Stimulated activated naive CD4-positive, alpha-beta T cell treated with Interleukin-2 at 50 U/mL for 16 hours (primary cell): ENCODE measurements around the gene TOLLIP.
"Not testable (repeated sequence)": the region's sequence is repeated elsewhere in the genome, so short reads cannot be mapped to it uniquely, and the experiment has no call there.

Source experiments
- DNase-seq: peaks from one replicate; lab custom pipeline; 2025; lab: John Stamatoyannopoulos, UW

Gene TOLLIP

DNA sequence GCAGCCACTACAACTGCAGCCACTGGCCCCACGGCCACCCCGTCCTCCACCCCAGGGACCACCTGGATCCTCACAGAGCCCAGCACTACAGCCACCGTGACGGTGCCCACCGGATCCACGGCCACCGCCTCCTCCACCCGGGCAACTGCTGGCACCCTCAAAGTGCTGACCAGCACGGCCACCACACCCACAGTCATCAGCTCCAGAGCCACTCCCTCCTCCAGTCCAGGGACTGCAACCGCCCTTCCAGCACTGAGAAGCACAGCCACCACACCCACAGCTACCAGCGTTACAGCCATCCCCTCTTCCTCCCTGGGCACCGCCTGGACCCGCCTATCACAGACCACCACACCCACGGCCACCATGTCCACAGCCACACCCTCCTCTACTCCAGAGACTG is 63.1 kb downstream of the TOLLIP start:
- not testable (repeated sequence) for DNase-seq

DNA sequence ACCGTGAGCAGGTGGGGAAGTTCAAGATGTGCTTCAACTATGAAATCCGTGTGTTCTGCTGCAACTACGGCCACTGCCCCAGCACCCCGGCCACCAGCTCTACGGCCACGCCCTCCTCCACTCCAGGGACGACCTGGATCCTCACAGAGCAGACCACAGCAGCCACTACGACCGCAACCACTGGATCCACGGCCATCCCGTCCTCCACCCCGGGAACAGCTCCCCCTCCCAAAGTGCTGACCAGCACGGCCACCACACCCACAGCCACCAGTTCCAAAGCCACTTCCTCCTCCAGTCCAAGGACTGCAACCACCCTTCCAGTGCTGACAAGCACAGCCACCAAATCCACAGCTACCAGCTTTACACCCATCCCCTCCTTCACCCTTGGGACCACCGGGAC is 63.7 kb downstream of the TOLLIP start:
- not testable (repeated sequence) for DNase-seq

DNA sequence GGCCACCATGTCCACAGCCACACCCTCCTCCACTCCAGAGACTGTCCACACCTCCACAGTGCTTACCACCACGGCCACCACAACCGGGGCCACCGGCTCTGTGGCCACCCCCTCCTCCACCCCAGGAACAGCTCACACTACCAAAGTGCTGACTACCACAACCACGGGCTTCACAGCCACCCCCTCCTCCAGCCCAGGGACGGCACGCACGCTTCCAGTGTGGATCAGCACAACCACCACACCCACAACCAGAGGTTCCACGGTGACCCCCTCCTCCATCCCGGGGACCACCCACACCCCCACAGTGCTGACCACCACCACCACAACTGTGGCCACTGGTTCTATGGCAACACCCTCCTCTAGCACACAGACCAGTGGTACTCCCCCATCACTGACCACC is 64.9 kb downstream of the TOLLIP start:
- not testable (repeated sequence) for DNase-seq

DNA sequence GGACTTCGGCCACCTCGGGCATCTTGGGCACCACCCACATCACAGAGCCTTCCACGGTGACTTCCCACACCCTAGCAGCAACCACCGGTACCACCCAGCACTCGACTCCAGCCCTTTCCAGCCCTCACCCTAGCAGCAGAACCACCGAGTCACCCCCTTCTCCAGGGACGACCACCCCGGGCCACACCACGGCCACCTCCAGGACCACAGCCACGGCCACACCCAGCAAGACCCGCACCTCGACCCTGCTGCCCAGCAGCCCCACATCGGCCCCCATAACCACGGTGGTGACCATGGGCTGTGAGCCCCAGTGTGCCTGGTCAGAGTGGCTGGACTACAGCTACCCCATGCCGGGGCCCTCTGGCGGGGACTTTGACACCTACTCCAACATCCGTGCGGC is 65.9 kb downstream of the TOLLIP start:
- DNase-seq, result not testable (repeated sequence)

DNA sequence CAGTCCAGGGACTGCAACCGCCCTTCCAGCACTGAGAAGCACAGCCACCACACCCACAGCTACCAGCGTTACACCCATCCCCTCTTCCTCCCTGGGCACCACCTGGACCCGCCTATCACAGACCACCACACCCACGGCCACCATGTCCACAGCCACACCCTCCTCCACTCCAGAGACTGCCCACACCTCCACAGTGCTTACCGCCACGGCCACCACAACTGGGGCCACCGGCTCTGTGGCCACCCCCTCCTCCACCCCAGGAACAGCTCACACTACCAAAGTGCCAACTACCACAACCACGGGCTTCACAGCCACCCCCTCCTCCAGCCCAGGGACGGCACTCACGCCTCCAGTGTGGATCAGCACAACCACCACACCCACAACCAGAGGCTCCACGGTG is 66.7 kb downstream of the TOLLIP start:
- DNase-seq, result not testable (repeated sequence)

DNA sequence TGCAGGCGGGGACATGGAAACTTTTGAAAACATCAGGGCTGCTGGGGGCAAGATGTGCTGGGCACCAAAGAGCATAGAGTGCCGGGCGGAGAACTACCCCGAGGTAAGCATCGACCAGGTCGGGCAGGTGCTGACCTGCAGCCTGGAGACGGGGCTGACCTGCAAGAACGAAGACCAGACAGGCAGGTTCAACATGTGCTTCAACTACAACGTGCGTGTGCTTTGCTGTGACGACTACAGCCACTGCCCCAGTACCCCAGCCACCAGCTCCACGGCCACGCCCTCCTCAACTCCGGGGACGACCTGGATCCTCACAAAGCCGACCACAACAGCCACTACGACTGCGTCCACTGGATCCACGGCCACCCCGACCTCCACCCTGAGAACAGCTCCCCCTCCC is 67.1 kb downstream of the TOLLIP start:
- DNase-seq, result no peak

DNA sequence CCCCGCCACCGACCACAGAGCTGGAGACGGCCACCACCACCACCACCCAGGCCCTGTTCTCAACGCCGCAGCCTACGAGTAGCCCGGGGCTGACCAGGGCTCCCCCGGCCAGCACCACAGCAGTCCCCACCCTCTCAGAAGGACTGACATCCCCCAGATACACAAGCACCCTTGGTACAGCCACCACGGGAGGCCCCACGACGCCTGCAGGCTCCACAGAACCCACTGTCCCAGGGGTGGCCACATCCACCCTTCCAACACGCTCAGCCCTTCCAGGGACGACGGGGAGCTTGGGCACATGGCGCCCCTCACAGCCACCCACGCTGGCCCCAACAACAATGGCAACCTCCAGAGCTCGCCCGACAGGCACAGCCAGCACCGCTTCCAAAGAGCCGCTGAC is 67.7 kb downstream of the TOLLIP start:
- no peak for DNase-seq

DNA sequence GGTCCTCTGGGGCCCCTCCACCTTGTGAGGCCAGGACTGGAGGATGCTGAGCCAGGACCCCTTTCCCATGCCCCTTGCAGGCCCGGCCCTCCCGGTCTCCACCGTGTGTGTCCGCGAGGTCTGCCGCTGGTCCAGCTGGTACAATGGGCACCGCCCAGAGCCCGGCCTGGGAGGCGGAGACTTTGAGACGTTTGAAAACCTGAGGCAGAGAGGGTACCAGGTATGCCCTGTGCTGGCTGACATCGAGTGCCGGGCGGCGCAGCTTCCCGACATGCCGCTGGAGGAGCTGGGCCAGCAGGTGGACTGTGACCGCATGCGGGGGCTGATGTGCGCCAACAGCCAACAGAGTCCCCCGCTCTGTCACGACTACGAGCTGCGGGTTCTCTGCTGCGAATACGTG is 68.7 kb downstream of the TOLLIP start:
- DNase-seq, result no peak

DNA sequence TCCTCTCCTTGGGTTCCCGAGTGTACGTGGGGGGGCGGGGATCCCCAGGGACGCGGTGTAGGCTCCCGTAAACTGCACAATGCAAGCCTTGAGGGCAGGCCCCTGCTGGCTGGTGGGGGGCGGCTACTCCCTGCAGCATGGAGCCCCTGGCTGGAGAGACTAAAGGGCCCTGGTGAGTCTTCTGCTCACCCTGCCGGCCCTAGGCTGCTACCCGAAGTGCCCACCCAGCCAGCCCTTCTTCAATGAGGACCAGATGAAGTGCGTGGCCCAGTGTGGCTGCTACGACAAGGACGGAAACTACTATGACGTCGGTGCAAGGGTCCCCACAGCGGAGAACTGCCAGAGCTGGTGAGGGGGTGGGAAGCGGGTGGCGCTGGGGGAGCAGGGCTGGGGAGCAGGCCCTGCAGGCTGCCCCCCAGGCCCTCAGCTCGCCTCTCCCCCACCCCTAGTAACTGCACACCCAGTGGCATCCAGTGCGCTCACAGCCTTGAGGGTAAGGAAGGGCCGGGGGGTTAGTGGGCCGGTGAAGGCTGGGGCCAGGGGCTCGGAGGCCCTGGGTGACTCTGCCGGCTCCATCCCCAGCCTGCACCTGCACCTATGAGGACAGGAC is 69.7 kb downstream of the TOLLIP start:
- DNase-seq, result no peak

DNA sequence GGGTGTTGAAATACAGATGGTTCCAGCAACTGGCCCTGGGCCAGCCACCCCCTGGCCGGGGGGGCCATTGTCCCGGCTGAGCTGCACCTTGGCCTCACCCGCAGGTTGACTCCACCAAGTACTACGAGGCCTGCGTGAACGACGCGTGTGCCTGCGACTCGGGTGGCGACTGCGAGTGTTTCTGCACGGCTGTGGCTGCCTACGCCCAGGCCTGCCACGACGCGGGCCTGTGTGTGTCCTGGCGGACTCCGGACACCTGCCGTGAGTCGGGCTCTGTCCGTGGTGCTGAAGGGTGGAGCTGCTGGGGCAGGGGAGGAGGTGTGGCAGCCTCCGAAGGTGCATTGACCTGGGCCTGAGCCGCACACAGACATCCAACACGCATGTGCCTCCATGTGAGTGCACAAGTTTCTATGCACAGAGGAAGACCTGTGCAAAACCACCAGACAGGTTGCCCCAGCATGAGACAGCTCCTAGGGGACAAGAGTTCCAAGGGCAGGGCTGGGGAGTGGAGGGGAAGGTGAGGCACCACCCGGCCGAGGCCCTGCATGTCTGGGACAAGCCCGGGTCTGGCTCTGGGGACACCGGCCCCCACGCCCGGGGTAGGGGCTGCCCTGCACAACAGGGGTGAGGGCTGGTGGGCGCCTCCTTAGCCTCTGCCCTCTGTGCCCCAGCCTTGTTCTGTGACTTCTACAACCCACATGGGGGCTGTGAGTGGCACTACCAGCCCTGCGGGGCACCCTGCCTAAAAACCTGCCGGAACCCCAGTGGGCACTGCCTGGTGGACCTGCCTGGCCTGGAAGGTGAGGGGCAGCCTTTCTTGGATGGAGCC is 70.5 kb downstream of the TOLLIP start:
- no peak for DNase-seq

DNA sequence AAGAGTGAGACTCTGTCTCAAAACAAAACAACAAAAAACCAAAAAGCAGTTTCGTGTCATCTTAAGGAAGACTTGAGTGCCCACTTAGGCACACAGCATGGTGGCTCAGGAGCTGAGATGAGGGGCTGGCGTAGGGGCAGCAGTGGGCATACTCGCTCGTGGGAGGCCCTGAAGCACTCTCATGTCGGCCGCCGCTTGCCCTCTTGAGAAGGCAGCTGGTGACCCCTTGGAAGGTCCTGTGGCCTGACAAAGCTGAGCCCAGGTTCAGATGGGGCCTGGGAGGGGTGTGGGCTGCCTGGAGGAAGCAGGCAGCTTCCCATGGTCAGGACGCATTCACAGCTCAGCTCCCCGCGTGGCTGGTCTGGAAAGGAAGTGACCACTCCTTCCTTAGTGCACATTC is 71.6 kb downstream of the TOLLIP start:
- DNase-seq, result no peak

DNA sequence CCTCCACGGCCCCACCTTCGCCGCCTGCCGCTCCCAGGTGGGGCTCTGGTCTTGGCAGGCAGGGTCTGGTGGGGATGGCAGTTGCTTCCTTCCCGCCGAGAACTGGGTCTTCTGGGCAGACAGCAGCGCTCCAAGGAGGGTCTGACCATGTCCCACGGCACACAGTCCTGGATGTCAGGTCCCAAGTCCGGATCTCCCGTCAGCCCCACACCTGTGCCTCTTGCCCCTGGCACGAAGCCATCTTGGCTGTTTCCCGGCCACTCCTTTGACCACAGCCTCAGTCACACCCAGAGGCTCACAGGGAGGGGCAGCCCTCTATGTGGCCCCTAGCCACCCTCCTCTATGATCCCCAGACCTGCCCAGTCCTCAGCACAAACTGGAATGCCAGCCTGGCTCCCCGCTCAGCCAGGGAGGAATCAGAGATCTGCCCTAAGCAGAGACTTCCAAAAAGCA is 72.3 kb downstream of the TOLLIP start:
- DNase-seq, result no peak

DNA sequence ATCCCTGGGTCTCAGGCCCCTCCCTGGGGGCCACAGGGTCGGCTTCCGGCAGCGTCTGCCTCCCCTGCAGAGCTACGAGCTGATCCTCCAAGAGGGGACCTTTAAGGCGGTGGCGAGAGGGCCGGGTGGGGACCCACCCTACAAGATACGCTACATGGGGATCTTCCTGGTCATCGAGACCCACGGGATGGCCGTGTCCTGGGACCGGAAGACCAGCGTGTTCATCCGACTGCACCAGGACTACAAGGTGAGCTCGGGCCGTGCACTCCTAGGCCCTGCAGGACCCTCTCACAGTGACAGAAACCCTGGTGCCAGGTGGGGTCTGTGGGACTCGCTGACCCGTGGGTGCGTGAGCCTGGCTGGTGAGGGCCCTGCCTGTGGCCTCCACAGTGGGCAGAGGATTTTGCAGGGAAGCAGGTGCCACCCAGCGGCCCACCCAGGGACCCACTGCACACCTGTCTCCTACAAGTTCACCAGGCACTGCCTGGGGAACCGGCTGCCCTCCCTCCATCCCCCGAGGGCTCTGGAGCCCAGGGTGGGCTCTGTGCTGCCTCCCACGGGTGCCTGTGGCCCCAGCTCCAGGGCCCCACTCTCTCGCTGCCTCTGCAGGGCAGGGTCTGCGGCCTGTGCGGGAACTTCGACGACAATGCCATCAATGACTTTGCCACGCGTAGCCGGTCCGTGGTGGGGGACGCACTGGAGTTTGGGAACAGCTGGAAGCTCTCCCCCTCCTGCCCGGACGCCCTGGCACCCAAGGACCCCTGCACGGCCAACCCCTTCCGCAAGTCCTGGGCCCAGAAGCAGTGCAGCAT is 72.9 kb downstream of the TOLLIP start:
- DNase-seq, result no peak

DNA sequence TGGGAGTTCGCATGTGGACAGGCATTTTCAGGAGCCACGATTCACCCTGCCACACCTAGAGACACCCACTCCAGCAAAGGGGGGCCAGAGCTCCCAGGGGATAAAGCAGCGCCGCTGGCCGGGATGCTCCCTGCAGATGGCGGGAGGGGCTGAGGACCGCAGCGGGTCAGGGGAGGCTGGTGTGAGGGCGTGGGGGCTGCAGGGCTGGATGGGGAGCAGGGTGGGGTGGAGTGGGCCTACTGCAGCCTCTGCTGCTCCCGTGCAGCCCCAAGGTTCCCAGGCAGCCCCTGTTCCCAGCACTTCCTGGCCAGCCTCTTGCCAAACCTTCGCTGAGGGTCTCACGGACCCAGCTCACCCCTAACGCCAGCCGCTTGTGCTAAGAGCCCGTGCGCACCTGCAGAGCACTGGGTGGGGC is 73.5 kb downstream of the TOLLIP start:
- DNase-seq, result no peak

DNA sequence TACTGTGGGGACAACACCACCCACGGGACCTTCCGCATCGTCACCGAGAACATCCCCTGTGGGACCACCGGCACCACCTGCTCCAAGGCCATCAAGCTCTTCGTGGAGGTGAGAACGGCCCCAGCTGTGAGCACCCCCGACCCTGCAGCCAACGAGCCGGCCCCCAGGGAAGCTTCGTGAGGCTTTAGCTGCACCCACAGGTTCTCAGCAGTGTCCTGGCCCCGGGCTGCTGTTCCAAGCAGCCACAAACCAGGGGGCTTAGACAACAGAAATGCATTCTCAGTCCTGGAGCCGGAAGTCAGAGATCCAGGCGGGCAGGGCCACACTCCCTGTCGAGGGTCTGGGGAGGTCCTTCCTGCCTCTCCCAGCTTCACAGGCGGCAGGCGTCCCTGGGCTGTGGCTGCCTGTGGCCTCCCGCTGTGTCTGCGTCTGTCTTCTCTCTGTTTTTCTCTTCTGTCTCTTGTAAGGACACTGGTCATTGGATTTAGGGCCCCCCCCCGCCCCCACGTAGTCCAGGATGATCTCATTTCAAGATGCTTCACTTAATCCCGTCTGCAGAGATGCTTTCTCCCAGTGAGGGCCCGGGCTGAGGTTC is 74.0 kb downstream of the TOLLIP start:
- no peak for DNase-seq

DNA sequence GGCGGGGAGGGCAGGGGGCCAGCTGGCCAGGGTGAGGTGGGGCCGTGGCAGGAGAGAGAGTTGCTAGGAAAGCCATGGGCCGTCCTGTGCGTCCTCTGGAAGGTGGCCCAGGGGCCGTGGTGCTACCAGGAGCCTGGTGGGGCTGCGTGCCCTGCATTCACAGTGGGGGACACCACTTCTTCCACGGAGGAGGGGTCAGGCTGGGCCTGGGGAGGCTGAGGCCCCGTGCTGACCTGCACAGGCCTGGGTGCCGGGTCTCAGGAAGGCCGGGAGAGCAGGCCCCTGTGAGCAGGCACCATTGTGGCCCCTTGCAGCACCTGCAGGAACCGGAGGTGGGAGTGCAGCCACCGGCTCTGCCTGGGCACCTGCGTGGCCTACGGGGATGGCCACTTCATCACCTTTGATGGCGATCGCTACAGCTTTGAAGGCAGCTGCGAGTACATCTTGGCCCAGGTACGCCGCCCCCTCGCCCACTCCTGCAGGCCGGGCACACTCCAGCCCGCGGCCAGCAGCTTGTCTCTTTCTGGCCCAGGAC is 74.6 kb downstream of the TOLLIP start:
- no peak for DNase-seq

DNA sequence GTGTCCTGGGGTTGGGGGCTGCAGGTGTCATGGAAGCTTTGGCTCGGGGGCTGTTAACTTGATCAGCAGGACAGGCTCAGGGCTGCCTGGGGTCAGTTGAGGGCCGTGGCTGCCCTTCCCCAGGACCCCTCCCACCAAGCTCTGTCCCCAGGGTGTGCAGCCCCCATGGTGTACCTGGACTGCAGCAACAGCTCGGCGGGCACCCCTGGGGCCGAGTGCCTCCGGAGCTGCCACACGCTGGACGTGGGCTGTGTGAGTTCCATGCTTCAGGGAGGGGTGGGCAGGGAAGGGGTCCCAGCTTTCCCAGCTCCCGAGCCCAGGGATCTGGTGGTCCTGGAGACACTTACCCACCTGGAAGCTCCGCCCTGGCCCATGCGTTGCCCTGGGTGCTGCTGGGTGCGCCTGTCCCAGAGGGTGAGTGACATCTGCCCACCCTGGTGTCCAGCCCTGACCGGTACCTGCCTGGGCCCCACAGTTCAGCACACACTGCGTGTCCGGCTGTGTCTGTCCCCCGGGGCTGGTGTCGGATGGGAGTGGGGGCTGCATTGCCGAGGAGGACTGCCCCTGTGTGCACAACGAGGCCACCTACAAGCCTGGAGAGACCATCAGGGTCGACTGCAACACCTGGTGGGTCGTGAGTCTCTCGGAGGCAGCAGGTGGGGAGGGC is 75.2 kb downstream of the TOLLIP start:
- DNase-seq, result no peak

DNA sequence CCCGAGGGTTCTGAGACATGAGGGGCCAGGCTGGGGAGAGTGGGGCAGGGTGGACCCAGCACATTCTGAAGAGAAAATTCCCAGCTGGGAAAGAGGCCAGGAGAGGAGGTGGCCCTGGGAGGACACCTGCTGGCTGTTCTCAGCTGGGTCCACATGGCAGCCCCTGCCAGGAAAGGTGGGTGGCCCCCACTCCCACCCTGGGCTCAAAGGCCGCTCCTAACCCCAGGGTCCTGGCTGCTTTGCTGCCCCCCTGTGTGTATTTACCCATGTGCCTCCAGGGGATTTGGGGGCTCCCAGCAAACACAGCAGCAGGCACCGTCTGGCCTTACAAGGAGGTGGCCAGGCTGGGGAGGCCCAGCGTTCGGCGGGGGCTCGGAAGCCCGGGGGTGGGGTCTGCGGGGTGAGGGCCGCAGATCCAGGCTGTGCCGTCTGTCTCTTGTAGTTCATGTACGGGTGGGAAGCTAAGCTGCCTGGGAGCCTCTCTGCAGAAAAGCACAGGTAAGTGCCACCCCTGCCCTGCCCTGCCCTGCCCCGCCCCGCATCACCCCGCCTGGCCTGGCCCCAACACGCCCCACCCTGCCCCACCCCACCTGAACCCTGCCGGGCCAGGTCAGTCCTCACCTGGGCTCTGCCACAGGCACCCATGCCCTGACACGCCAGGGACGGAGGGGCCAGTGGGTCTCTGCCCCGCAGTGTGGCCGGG is 75.9 kb downstream of the TOLLIP start:
- DNase-seq, result no peak

DNA sequence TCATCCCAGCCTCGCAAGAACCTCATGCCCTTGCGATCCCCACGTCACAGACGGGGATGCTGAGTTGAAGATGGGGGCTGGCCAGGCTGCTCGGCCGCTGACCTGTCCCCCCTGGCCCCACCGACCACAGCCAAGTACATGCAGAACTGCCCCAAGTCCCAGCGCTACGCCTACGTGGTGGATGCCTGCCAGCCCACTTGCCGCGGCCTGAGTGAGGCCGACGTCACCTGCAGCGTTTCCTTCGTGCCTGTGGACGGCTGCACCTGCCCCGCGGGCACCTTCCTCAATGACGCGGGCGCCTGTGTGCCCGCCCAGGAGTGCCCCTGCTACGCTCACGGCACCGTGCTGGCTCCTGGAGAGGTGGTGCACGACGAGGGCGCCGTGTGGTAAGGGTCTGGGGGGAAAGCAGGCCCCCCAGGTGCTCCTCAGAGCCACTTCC is 76.5 kb downstream of the TOLLIP start:
- no peak for DNase-seq

DNA sequence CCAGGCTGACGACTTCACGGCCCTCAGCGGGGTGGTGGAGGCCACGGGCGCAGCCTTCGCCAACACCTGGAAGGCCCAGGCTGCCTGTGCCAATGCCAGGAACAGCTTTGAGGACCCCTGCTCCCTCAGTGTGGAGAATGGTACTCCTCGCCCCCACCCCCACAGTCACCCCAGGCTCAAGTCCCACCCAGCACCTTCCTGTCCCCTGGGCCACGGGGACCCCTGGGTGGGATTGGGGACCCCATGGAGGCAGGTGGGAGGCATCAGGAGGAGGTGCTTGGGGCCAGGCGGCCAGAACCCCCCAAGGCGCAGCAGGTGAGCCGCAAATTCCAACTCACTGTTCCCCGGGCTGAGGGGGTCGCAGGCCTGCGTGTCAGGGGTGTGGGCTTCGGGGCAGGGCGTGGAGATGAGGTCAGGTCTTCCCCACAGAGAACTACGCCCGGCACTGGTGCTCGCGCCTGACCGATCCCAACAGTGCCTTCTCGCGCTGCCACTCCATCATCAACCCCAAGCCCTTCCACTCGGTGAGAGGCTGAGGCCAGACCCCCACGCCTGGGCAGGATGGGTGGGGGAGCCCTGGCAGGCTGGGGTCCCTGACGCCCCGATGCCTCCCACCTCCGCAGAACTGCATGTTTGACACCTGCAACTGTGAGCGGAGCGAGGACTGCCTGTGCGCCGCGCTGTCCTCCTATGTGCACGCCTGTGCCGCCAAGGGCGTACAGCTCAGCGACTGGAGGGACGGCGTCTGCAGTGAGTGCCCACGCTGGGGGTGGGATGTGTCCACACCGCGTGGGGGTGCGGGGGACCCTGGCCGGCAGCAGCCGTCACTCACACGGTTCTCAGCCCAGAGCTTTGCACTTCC is 77.2 kb downstream of the TOLLIP start:
- no peak for DNase-seq
